B cell (primary cell): ENCODE measurements around the gene AP3D1. TPM values are rescaled to one million over a fixed set of nuclear protein-coding genes. Genes with fewer than 3 reads are reported as not detected.

Experiments
- ATAC-seq: fragments of 200-7000 bp; cut with Tn5 transposase; one replicate; pipeline ENCODE4 v1.10.0; 2021; ENCODE audit warnings: low read depth, mild to moderate bottlenecking, moderate number of reproducible peaks, moderate library complexity
- CTCF ChIA-PET: fragments of 350-600 bp; sonication (Branson Sonifier 250); formaldehyde crosslinking; loops from one replicate; lab custom pipeline; 2021; ENCODE audit warnings: antibody characterized with exemption, inconsistent platforms; lab: Charles Lee
- POLR2A ChIA-PET: fragments of 350-600 bp; sonication (Branson Sonifier 250); formaldehyde crosslinking; loops from one replicate; lab custom pipeline; 2021; ENCODE audit warnings: antibody characterized with exemption; lab: Charles Lee
- DNase-seq: peaks from one replicate; pipeline ENCODE4 v3.0.0; 2013
- H2AFZ ChIP-seq: 2 replicates; pipeline ENCODE4 v1.6.1; 2012; ENCODE audit warnings: mild to moderate bottlenecking, low read depth, low read length; ENCODE audit not compliant: insufficient read depth, poor library complexity, severe bottlenecking
- H3K27ac ChIP-seq, 2 donors: 1 replicate in 1 of 2; 2 replicates in 1 of 2; pipeline ENCODE4 v1.5.1; 2012 to 2013; ENCODE audit warnings: low read length in 2 of 2, mild to moderate bottlenecking in 2 of 2, moderate library complexity in 1 of 2
- H3K27me3 ChIP-seq, 4 experiments: fragments of 200-600 bp in 1 of 4; sonication (generic) in 1 of 4; replicated peaks in 1 of 4; 1 replicate in 2 of 4; 2 replicates in 2 of 4; pipeline versions ENCODE4 v1.6.1 to v1.7.0; 2013 to 2016; ENCODE audit warnings: low read length in 3 of 4, mild to moderate bottlenecking in 2 of 4, mixed read lengths in 1 of 4, moderate library complexity in 1 of 4; ENCODE audit not compliant: insufficient read depth in 4 of 4, control insufficient read depth in 3 of 4; ENCODE audit errors: control extremely low read depth in 1 of 4
- H3K36me3 ChIP-seq, 2 experiments: replicated peaks in 1 of 2; 1 replicate in 1 of 2; 2 replicates in 1 of 2; pipeline versions ENCODE4 v1.6.1 to v1.7.1; 2013; ENCODE audit warnings: low read length in 1 of 2; ENCODE audit not compliant: insufficient read depth in 2 of 2, control insufficient read depth in 1 of 2; ENCODE audit errors: control extremely low read depth in 1 of 2, extremely low read depth in 1 of 2
- H3K4me1 ChIP-seq, 2 donors: fragments of 200-600 bp in 1 of 2; sonication (generic) in 1 of 2; 1 replicate in 1 of 2; 2 replicates in 1 of 2; pipeline versions ENCODE4 v1.5.1 to v1.6.1; 2013 to 2017; ENCODE audit warnings: low read length in 2 of 2; ENCODE audit not compliant: control insufficient read depth in 2 of 2, insufficient read depth in 2 of 2
- H3K4me2 ChIP-seq: replicated peaks from 2 replicates; pipeline ENCODE3; 2012; ENCODE audit warnings: mild to moderate bottlenecking, low read depth, low read length; ENCODE audit not compliant: poor library complexity, severe bottlenecking
- H3K4me3 ChIP-seq, 5 experiments: fragments of 200-600 bp in 1 of 5; sonication (generic) in 1 of 5; 1 replicate in 3 of 5; 2 replicates in 2 of 5; pipeline versions ENCODE4 v1.5.1 to v1.7.0; 2011 to 2016; ENCODE audit warnings: low read length in 4 of 5, mild to moderate bottlenecking in 4 of 5, low read depth in 2 of 5, control low read depth in 1 of 5, moderate library complexity in 1 of 5; ENCODE audit not compliant: insufficient read depth in 1 of 5; ENCODE audit errors: control extremely low read depth in 1 of 5, extremely low read depth in 1 of 5
- H3K79me2 ChIP-seq: fragments of 200-600 bp; sonication (generic); one replicate; pipeline ENCODE4 v1.6.0; 2016; ENCODE audit warnings: low read length; ENCODE audit not compliant: control insufficient read depth, insufficient read depth
- H3K9ac ChIP-seq: fragments of 200-600 bp; sonication (generic); 2 replicates; pipeline ENCODE4 v1.6.1; 2017; ENCODE audit warnings: mild to moderate bottlenecking, low read length, moderate library complexity
- H3K9me3 ChIP-seq, 3 donors: one replicate each; pipeline versions ENCODE4 v1.6.1 to v1.7.1; 2013; ENCODE audit warnings: low read length in 2 of 3; ENCODE audit not compliant: control insufficient read depth in 2 of 3, insufficient read depth in 1 of 3; ENCODE audit errors: control extremely low read depth in 1 of 3
- H4K20me1 ChIP-seq: 2 replicates; pipeline ENCODE4 v1.6.0; 2012; ENCODE audit warnings: mild to moderate bottlenecking, low read length; ENCODE audit not compliant: insufficient read depth, control insufficient read depth, poor library complexity, severe bottlenecking
- H3K27ac Mint-ChIP-seq: one replicate; pipeline ENCODE4 v1.8.0; 2021; ENCODE audit warnings: mixed read lengths
- H3K27me3 Mint-ChIP-seq: one replicate; pipeline ENCODE4 v1.8.0; 2021; ENCODE audit warnings: mixed read lengths
- H3K4me1 Mint-ChIP-seq: one replicate; pipeline ENCODE4 v1.8.0; 2021; ENCODE audit warnings: mixed read lengths
- H3K4me3 Mint-ChIP-seq: one replicate; pipeline ENCODE4 v1.8.0; 2021; ENCODE audit warnings: mixed read lengths
- H3K9me3 Mint-ChIP-seq: one replicate; pipeline ENCODE4 v1.8.0; 2022; ENCODE audit warnings: mixed read lengths; ENCODE audit not compliant: insufficient read depth
- CTCF ChIP-seq: fragments of 200-600 bp; IDR thresholded peaks from one replicate; pipeline ENCODE4 v1.8.0; 2022; ENCODE audit warnings: antibody characterized with exemption, mild to moderate bottlenecking
- EZH2 ChIP-seq: IDR thresholded peaks from 2 replicates; pipeline ENCODE4 v1.6.1; 2012; ENCODE audit warnings: borderline replicate concordance, low read depth, mild to moderate bottlenecking, moderate library complexity, low read length; ENCODE audit not compliant: insufficient read depth, poor library complexity, severe bottlenecking
- WGBS: methylation state at CpG from one replicate; pipeline ENCODE4 v1.1.5; 2013; ENCODE audit warnings: missing lambda C conversion rate; ENCODE audit not compliant: insufficient coverage; 5-methylcytosine and 5-hydroxymethylcytosine counted together
- intact Hi-C: fragments of 100-400 bp; cut with micrococcal nuclease; formaldehyde crosslinking; loops from one replicate; pipeline ENCODE4 v1.10.0; 2022
- polyA plus RNA-seq: library from polyadenylated mRNA; depleted of rRNA; stranded (reverse); fragments of >200 nt; gene quantifications from 2 replicates; pipeline ENCODE4 v1.2.3, GENCODE V29; 2012
- total RNA-seq, 2 donors: library from RNA; stranded (reverse); fragments of 120-200 nt in 1 of 2; gene quantifications; 1 replicate in 1 of 2; 2 replicates in 1 of 2; pipeline versions ENCODE4 v1.2.3 to v1.2.4, GENCODE V29; 2013 to 2022

AP3D1 gene
- total and polyA plus RNA-seq, 2 donors (not counting 1 experiment from before 2014, with no cell fraction given): 96.4 to 114 TPM

- intact Hi-C loops: no loop called here
- no peaks in the 10 kb centered on the region for H3K27me3 Mint-ChIP-seq
- no peak overlapping the region for H3K4me2 ChIP-seq
- no peak overlapping the region for H3K27ac Mint-ChIP-seq
- H3K4me3 Mint-ChIP-seq: no peak overlapping the region
- no peaks in the 10 kb centered on the region for H3K9me3 Mint-ChIP-seq
- ATAC-seq (no peak), DNase-seq (no peak)
- no peak overlapping the region for H3K9ac ChIP-seq
- 91% methylated on average over 19 of the region's 19 CpGs for WGBS
- POLR2A ChIA-PET: no interaction called here
- TF ChIP-seq CTCF (no peak), EZH2 (no peak)
- H2AFZ ChIP-seq: no peak overlapping the region
- H4K20me1 ChIP-seq: peaks cover 65% of the 10 kb centered on the region
- H3K9me3 ChIP-seq: no peaks in the 10 kb centered on the region
- H3K4me1 ChIP-seq: no peaks in the 10 kb centered on the region
- H3K27me3 ChIP-seq: no peaks in the 10 kb centered on the region
- no peaks in the 10 kb centered on the region for H3K4me1 Mint-ChIP-seq
- no peak overlapping the region for H3K4me3 ChIP-seq
- CTCF ChIA-PET: no interaction called here
- peaks cover 0 to 69% of the 10 kb centered on the region in 2 experiments for H3K36me3 ChIP-seq
- peaks cover 39% of the 10 kb centered on the region for H3K79me2 ChIP-seq
- H3K27ac ChIP-seq: no peak overlapping the region
These were observed 23.6 kb downstream of the AP3D1 start for GRCh38 chr19:2127758-2128157.

GRCh38 chr19:2126879-2127518 lies 24.4 kb downstream of the AP3D1 start:
- no peaks in the 10 kb centered on the region for H3K4me1 ChIP-seq
- Mint-ChIP-seq H3K27ac (no peak overlapping the region), H3K4me3 (no peak overlapping the region), H3K9me3 (no peaks in the 10 kb centered on the region), H3K4me1 (no peaks in the 10 kb centered on the region), H3K27me3 (no peaks in the 10 kb centered on the region)
- H3K27ac ChIP-seq: no peak overlapping the region
- peaks cover 31% of the 10 kb centered on the region for H3K79me2 ChIP-seq
- H3K36me3 ChIP-seq: peaks cover 0 to 69% of the 10 kb centered on the region in 2 experiments
- H2AFZ ChIP-seq: no peak overlapping the region
- H3K9ac ChIP-seq: no peak overlapping the region
- intact Hi-C loops: no loop called here
- no peaks in the 10 kb centered on the region for H3K27me3 ChIP-seq
- no peak overlapping the region for H3K4me3 ChIP-seq
- DNase-seq: no peak
- 98% methylated on average over 24 of the region's 24 CpGs for WGBS
- no peaks in the 10 kb centered on the region for H3K9me3 ChIP-seq
- CTCF ChIA-PET: no interaction called here
- no peak for ATAC-seq
- POLR2A ChIA-PET: no interaction called here
- no peak for TF ChIP-seq EZH2
- TF ChIP-seq CTCF: no peak
- H3K4me2 ChIP-seq: no peak overlapping the region
- H4K20me1 ChIP-seq: peaks cover 64% of the 10 kb centered on the region
